ENCODE results near the gene RAP1GAP.
A peak's percentile ranks its signal among the peaks of the same experiment; 100 is the strongest.

Gene RAP1GAP

GRCh38 chr1:21550866-21551475 lies 118.2 kb downstream of the RAP1GAP start:
- Histone ChIP-seq H3K4me3 (ENCODE audit: low read length) (no peak overlapping the region), H3K9me3 (replicated peaks; ENCODE audit: low read length) (no peaks in the 10 kb centered on the region), H3K4me2 (ENCODE audit: low read length) (no peak overlapping the region), H3K27me3 (ENCODE audit: control insufficient read depth, insufficient read depth, low read length) (no peaks in the 10 kb centered on the region), H3K36me3 (ENCODE audit: insufficient read depth, low read length) (no peaks in the 10 kb centered on the region), H3K9ac (ENCODE audit: low read depth, low read length) (no peak overlapping the region), H3K4me1 (ENCODE audit: control insufficient read depth, insufficient read depth, low read length) (peaks cover 27% of the 10 kb centered on the region)

- H3K9ac ChIP-seq (ENCODE audit: low read depth, low read length) = no peak overlapping the region
Measured at GRCh38 chr1:21550097-21550496, 119.1 kb downstream of the RAP1GAP start.

GRCh38 chr1:21547876-21548275 lies 121.3 kb downstream of the RAP1GAP start:
- Histone ChIP-seq H3K36me3 (ENCODE audit: insufficient read depth, low read length) (no peaks in the 10 kb centered on the region), H3K9ac (ENCODE audit: low read depth, low read length) (no peak overlapping the region), H3K4me3 (ENCODE audit: low read length) (no peak overlapping the region), H3K9me3 (replicated peaks; ENCODE audit: low read length) (no peaks in the 10 kb centered on the region), H3K27me3 (ENCODE audit: control insufficient read depth, insufficient read depth, low read length) (no peaks in the 10 kb centered on the region), H3K4me1 (ENCODE audit: control insufficient read depth, insufficient read depth, low read length) (peaks cover 16% of the 10 kb centered on the region), H3K4me2 (ENCODE audit: low read length) (no peak overlapping the region)

More at GRCh38 chr1:21550097-21550496, 119.1 kb downstream of the RAP1GAP start:
- Histone ChIP-seq H3K4me3 (ENCODE audit: low read length) (no peak overlapping the region), H3K4me1 (ENCODE audit: control insufficient read depth, insufficient read depth, low read length) (peaks cover 27% of the 10 kb centered on the region), H3K27me3 (ENCODE audit: control insufficient read depth, insufficient read depth, low read length) (no peaks in the 10 kb centered on the region), H3K4me2 (ENCODE audit: low read length) (peak overlapping the region; percentile 16), H3K9me3 (replicated peaks; ENCODE audit: low read length) (no peaks in the 10 kb centered on the region), H3K36me3 (ENCODE audit: insufficient read depth, low read length) (no peaks in the 10 kb centered on the region)

All from skeletal muscle satellite cell (primary cell).